WI38 (cell line): ENCODE measurements around the gene ERBB3.

Source experiments
- H3K4me3 ChIP-seq: 2 replicates; pipeline ENCODE4 v1.5.1; 2011; ENCODE audit warnings: low read depth, mild to moderate bottlenecking, control low read depth, low read length
- CTCF ChIP-seq: IDR thresholded peaks from 2 replicates; pipeline ENCODE4 v1.5.1; 2012; ENCODE audit warnings: low read depth, mild to moderate bottlenecking, control low read depth, low read length

ERBB3 gene

GRCh38 chr12:56104109-56104814 lies 24.3 kb downstream of the ERBB3 start, which contains the start of gene PA2G4:
TSS of gene PA2G4 (plus strand) at chr12:56104559. CDS start at chr12:56104738, 179 bp downstream.
- peak within 1 kb of the TSS; percentile 90 for H3K4me3 ChIP-seq
- no peak for TF ChIP-seq CTCF

- peak overlapping the region; percentile 90 for H3K4me3 ChIP-seq
Measured at GRCh38 chr12:56104815-56105608, 25.0 kb downstream of the ERBB3 start.

GRCh38 chr12:56105609-56105902 lies 25.6 kb downstream of the ERBB3 start:
- H3K4me3 ChIP-seq: peak overlapping the region; percentile 90
- no peak for TF ChIP-seq CTCF

More at GRCh38 chr12:56104815-56105608, 25.0 kb downstream of the ERBB3 start:
- no peak for TF ChIP-seq CTCF

- no peak for TF ChIP-seq CTCF
- no peak overlapping the region for H3K4me3 ChIP-seq
Measured at GRCh38 chr12:56107242-56107641, 27.3 kb downstream of the ERBB3 start.

GRCh38 chr12:56110571-56110970 lies 30.6 kb downstream of the ERBB3 start:
- no peak for TF ChIP-seq CTCF
- H3K4me3 ChIP-seq: no peak overlapping the region

- H3K4me3 ChIP-seq: no peak overlapping the region
Measured at GRCh38 chr12:56114084-56114483, 34.1 kb downstream of the ERBB3 start.

More at GRCh38 chr12:56114084-56114483, 34.1 kb downstream of the ERBB3 start:
- TF ChIP-seq CTCF: no peak
